Measurements from ENCODE around the gene HP1BP3.

DNA sequence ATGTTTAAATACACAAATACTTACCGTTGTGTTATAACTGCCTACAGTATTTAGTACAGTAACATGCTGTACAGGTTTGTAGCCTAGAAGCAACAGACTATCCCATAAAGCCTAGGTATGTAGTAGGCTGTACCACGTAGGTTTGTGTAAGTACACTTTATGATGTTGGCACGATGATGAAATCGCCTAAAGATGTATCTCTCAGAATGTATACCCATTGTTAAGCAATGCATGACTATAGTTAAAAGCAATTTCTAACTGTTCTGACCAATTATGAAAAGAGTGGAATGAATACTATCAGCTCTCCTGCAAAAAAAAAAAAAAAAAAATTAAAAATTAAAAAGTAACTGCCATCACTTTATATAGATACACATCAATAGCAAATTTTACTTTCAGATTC lies 11.4 kb downstream of the HP1BP3 start:
- TF ChIP-seq, protein P1, sequence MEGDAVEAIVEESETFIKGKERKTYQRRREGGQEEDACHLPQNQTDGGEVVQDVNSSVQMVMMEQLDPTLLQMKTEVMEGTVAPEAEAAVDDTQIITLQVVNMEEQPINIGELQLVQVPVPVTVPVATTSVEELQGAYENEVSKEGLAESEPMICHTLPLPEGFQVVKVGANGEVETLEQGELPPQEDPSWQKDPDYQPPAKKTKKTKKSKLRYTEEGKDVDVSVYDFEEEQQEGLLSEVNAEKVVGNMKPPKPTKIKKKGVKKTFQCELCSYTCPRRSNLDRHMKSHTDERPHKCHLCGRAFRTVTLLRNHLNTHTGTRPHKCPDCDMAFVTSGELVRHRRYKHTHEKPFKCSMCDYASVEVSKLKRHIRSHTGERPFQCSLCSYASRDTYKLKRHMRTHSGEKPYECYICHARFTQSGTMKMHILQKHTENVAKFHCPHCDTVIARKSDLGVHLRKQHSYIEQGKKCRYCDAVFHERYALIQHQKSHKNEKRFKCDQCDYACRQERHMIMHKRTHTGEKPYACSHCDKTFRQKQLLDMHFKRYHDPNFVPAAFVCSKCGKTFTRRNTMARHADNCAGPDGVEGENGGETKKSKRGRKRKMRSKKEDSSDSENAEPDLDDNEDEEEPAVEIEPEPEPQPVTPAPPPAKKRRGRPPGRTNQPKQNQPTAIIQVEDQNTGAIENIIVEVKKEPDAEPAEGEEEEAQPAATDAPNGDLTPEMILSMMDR (IDR thresholded peaks at IDR 0.05; ENCODE audit: low read depth, low read length, poor library complexity, severe bottlenecking) = no peak
- no peak for TF ChIP-seq EZH2phosphoT487 (IDR thresholded peaks at IDR 0.05; ENCODE audit: borderline replicate concordance, low read length)

Data from DOHH2 (cell line).